SU-DHL-6 (cell line): ENCODE data around the gene CAMK1D.

Experiments used
- H2AFZ ChIP-seq: fragments of 200-600 bp; sonication (generic); 2 replicates; pipeline ENCODE4 v1.6.1; 2014; ENCODE audit warnings: low read depth, mild to moderate bottlenecking, moderate library complexity, mixed read lengths, antibody characterized with exemption, low read length; ENCODE audit not compliant: severe bottlenecking
- H3F3A ChIP-seq: fragments of 200-600 bp; shearing (Covaris generic); 2 replicates; pipeline ENCODE4 v1.6.0; 2016; ENCODE audit warnings: antibody characterized with exemption, mild to moderate bottlenecking; ENCODE audit not compliant: insufficient read depth
- H3K27ac ChIP-seq: fragments of 200-600 bp; sonication (generic); 2 replicates; pipeline ENCODE4 v1.5.1; 2016; ENCODE audit warnings: low read depth, mild to moderate bottlenecking, low read length, moderate library complexity, mixed read lengths
- H3K27me3 ChIP-seq: fragments of 200-600 bp; sonication (generic), shearing (Covaris generic); 2 replicates; pipeline ENCODE4 v1.6.0; 2014; ENCODE audit warnings: mild to moderate bottlenecking, low read length
- H3K36me3 ChIP-seq: fragments of 200-600 bp; sonication (generic); 2 replicates; pipeline ENCODE4 v1.6.1; 2014; ENCODE audit warnings: mild to moderate bottlenecking, low read length, mixed read lengths
- H3K4me2 ChIP-seq: fragments of 300-600, 200-600 bp; shearing (Covaris generic), sonication (generic); 2 replicates; pipeline ENCODE4 v1.6.0; 2014; ENCODE audit warnings: low read length, low read depth, mild to moderate bottlenecking; ENCODE audit not compliant: poor library complexity, severe bottlenecking
- H3K4me3 ChIP-seq: fragments of 200-600 bp; sonication (generic); 2 replicates; pipeline ENCODE4 v1.5.1; 2014; ENCODE audit warnings: antibody characterized with exemption, low read length, mild to moderate bottlenecking, mixed read lengths; ENCODE audit not compliant: insufficient read depth, poor library complexity, severe bottlenecking
- H3K79me2 ChIP-seq: fragments of 200-600 bp; sonication (generic); 2 replicates; pipeline ENCODE4 v1.6.1; 2014; ENCODE audit warnings: mild to moderate bottlenecking, low read length, moderate library complexity; ENCODE audit not compliant: insufficient read depth
- H3K9ac ChIP-seq: fragments of 200-600 bp; sonication (generic); 2 replicates; pipeline ENCODE4 v1.7.0; 2014; ENCODE audit warnings: mild to moderate bottlenecking, low read length
- H3K9me2 ChIP-seq: fragments of 200-600 bp; sonication (generic); replicated peaks from 2 replicates; pipeline ENCODE4 v1.6.1; 2014; ENCODE audit warnings: low read length; ENCODE audit not compliant: insufficient read depth
- H3K9me3 ChIP-seq: fragments of 200-600 bp; sonication (generic); 2 replicates; pipeline ENCODE4 v1.6.1; 2014; ENCODE audit warnings: low read length, mixed read lengths; ENCODE audit not compliant: insufficient read depth
- H4K20me1 ChIP-seq: fragments of 200-600 bp; sonication (generic); 2 replicates; pipeline ENCODE4 v1.6.1; 2014; ENCODE audit warnings: low read depth, mild to moderate bottlenecking, antibody characterized with exemption, low read length, moderate library complexity, mixed read lengths
- CTCF ChIP-seq: fragments of 200-600 bp; sonication (generic); IDR thresholded peaks from one replicate; pipeline ENCODE4 v1.5.1; 2017; ENCODE audit warnings: antibody characterized with exemption, mild to moderate bottlenecking, low read length, moderate library complexity; ENCODE audit not compliant: insufficient read depth, poor library complexity, severe bottlenecking
- EZH2phosphoT487 ChIP-seq: fragments of 200-600 bp; sonication (generic), shearing (Covaris generic); conservative IDR thresholded peaks from 2 replicates; pipeline ENCODE4 v1.6.1; 2018; ENCODE audit warnings: mild to moderate bottlenecking, antibody characterized with exemption, low read length, moderate library complexity, mixed read lengths

The CAMK1D gene

DNA sequence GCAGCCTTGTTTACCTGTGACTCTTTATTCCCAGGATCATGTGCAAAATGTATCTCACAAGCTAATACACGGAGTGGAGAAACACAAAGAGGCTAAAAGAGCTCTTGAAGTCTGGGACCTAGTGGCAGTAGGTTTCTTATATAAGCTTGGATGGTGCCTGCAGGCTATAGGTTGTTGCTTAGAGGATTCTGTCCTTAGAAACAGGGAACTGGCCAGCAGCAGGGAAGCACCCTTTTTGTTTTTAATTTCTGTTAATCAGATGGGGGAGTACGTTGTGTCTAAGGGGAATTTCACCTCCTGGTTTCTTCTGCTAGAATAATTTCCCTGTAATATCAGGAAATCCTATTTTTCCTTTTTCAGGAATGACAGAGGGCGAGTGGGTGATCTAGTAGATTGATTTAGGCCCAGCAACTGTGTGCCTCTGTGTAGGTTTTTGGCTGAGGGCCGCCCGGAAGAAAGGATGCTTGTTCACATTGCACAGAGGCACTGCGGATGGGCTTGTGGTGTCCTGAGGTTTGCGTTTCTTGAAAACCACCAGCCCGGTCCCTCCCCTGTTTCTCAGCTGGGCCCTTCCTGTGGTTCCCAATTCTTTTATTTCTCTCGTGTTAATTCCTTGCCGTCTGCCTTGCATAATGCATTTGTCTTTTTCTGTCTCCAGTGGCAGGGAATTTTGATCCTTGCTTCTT, 158.0 kb downstream of the CAMK1D start:
- no peaks in the 10 kb centered on the region for H3K9me3 ChIP-seq
- no peaks in the 10 kb centered on the region; the same call in 1 of the 2 replicates for H4K20me1 ChIP-seq
- no peak overlapping the region for H3K9ac ChIP-seq

GRCh38 chr10:12508165-12508564, 158.8 kb downstream of the CAMK1D start:
- H3K36me3 ChIP-seq = no peaks in the 10 kb centered on the region
- no peak for TF ChIP-seq EZH2phosphoT487
- no peak for TF ChIP-seq CTCF
- H3K4me2 ChIP-seq = no peak overlapping the region
- peaks cover 100% of the 10 kb centered on the region for H3K79me2 ChIP-seq
- no peak overlapping the region for H3K4me3 ChIP-seq
- no peaks in the 10 kb centered on the region for H3F3A ChIP-seq
- no peak overlapping the region for H3K9ac ChIP-seq
- no peaks in the 10 kb centered on the region for H3K9me2 ChIP-seq
- H3K9me3 ChIP-seq = no peaks in the 10 kb centered on the region
- no peak overlapping the region for H2AFZ ChIP-seq
- no peaks in the 10 kb centered on the region for H3K27me3 ChIP-seq
- no peak overlapping the region for H3K27ac ChIP-seq
- no peaks in the 10 kb centered on the region; the same call in 1 of the 2 replicates for H4K20me1 ChIP-seq

More for the DNA sequence above, 158.0 kb downstream of the CAMK1D start:
- no peak overlapping the region for H3K27ac ChIP-seq
- no peaks in the 10 kb centered on the region for H3F3A ChIP-seq
- no peak overlapping the region for H3K4me2 ChIP-seq
- no peak overlapping the region for H2AFZ ChIP-seq
- H3K27me3 ChIP-seq = no peaks in the 10 kb centered on the region
- peaks cover 100% of the 10 kb centered on the region for H3K79me2 ChIP-seq
- H3K4me3 ChIP-seq = no peak overlapping the region
- H3K36me3 ChIP-seq = no peaks in the 10 kb centered on the region
- TF ChIP-seq CTCF (no peak), EZH2phosphoT487 (no peak)
- no peaks in the 10 kb centered on the region for H3K9me2 ChIP-seq

DNA sequence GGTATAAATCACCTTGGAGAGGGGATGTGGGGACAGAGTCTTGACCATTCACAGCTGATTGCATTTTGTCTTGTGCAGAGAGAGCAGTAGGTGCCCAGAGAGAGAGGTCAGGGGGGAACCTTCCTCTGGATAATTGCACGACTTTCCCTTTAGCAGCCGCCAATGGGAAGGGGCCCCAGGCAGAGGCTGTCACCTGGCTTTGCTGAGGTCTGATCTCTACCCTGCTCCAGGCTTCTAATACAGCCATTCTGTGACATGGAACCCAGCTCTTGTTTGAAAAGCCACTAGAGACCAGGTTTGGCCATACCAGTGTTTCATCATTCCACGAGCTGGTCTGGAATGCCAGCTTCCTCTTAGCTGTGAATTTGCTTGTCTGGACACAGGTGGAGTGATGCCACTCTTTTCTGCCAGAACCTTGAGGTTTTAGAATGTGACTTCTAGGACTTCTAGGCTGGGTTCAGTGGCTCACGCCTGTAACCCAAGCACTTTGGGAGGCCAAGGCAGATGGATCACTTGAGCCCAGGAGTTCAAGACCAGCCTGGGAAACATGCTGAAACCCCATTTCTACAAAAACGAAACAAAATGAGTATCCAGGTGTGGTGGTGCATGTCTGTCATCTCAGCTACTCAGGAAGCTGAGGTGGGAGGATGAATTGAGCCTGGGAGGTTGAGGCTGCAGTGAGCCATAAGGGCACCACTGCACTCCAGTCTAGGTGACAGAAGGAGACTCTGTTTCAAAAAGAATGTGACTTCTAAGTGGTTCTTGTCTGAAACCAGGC, 159.9 kb downstream of the CAMK1D start:
- Histone ChIP-seq H3K9me2 (no peaks in the 10 kb centered on the region), H2AFZ (no peak overlapping the region), H3K79me2 (peaks cover 100% of the 10 kb centered on the region), H3K27ac (no peak overlapping the region), H3K27me3 (no peaks in the 10 kb centered on the region), H3F3A (peaks cover 2% of the 10 kb centered on the region; the same call in 1 of the 2 replicates), H3K36me3 (no peaks in the 10 kb centered on the region), H3K9ac (no peak overlapping the region), H3K4me3 (no peak overlapping the region), H4K20me1 (no peaks in the 10 kb centered on the region; the same call in 1 of the 2 replicates), H3K9me3 (no peaks in the 10 kb centered on the region), H3K4me2 (no peak overlapping the region)
- TF ChIP-seq CTCF = no peak
- no peak for TF ChIP-seq EZH2phosphoT487
